ENCODE measurements around the gene ARHGAP10. TPM values are rescaled to one million over a fixed set of nuclear protein-coding genes. Genes with fewer than 3 reads are reported as not detected.

Gene ARHGAP10, protein sequence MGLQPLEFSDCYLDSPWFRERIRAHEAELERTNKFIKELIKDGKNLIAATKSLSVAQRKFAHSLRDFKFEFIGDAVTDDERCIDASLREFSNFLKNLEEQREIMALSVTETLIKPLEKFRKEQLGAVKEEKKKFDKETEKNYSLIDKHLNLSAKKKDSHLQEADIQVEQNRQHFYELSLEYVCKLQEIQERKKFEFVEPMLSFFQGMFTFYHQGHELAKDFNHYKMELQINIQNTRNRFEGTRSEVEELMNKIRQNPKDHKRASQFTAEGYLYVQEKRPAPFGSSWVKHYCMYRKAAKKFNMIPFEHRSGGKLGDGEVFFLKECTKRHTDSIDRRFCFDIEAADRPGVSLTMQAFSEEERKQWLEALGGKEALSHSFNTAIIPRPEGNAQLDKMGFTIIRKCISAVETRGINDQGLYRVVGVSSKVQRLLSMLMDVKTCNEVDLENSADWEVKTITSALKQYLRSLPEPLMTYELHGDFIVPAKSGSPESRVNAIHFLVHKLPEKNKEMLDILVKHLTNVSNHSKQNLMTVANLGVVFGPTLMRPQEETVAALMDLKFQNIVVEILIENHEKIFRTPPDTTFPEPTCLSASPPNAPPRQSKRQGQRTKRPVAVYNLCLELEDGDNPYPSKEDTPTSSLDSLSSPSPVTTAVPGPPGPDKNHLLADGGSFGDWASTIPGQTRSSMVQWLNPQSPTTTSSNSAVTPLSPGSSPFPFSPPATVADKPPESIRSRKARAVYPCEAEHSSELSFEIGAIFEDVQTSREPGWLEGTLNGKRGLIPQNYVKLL
- 13.3 TPM for polyA plus RNA-seq (2012; ENCODE audit: low read depth, missing spikeins)

DNA sequence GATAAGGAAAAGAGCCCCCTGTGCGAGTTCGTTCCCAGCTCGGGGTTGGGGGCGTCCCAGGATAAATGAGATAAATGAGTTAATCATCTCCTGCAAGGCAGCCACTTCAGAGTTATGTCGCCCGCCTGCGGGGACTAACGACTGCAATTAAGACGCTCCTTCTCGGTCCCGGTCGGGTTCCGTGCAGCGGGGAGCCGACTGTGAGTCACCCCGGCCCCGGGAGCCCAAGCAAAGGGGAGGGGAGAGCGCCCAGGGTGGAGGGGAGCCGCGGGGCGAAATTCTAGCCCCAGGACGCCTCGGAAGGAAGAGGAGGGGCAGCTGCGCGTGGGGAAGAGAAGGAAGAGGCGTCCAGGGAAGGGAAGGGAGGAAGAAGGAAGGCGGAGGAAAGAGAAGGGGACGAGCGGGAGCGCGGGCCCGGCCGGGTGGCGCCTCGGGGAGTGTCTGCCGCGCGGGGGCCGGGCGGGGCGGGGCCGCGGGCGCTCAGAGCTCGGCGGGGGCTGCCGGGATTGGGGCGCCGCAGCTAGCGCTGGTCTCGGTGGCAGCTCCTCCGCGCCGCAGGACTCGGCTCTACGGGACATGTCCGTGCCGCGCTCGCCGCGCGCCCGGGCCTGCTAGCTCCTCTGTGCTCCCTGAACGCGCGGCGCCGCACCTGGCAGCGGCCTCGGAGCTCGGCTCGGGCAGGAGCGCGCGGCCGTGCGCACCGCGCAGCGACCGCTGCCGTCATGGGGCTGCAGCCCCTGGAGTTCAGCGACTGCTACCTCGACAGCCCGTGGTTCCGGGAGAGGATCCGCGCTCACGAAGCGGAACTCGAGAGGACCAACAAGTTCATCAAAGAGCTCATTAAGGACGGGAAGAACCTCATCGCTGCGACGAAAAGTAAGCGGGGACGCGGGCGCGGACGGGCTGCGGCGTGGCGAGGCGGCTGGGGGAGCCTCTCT, at the start of gene ARHGAP10:
ARHGAP10 (plus strand) TSS at position 509 of the 938 bp plus-strand sequence; CDS start at position 723, 214 bp downstream.
- TF ChIP-seq PAX5 (IDR thresholded peaks at IDR 0.05; ENCODE audit: insufficient read depth, low read length, severe bottlenecking), result no peak
- peak; percentile 33; the same call in 1 of the 2 replicates for TF ChIP-seq POLR2A (IDR thresholded peaks at IDR 0.05; ENCODE audit: low read depth, low read length)
- TF ChIP-seq POU2F2 (IDR thresholded peaks at IDR 0.05; ENCODE audit: low read depth, low read length), result no peak
- FAIRE-seq (peak; percentile 47), DNase-seq (ENCODE audit: insufficient read length, low spot score) (peak; percentile 49)

DNA sequence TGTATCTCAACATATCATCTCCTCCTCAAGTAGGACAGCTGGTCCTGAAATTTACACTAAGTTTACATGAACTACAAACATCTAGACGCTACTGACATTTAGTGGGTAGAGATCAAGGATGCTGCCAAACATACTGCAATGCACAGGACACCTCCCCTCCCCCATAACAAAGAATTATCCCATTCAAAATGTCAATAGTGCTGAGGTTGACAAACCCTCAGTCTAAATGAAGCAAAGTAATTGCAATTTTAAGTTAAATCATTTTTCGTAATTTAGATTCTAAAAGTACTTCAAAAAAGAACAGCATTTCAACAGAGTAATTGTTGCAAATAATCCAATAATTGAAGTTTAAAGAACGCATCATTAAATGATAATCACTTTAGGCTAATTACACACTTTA, 49.1 kb upstream of the ARHGAP10 start:
- no peak for DNase-seq (ENCODE audit: insufficient read length, low spot score)
- FAIRE-seq, result no peak
- TF ChIP-seq PAX5 (IDR thresholded peaks at IDR 0.05; ENCODE audit: insufficient read depth, low read length, severe bottlenecking) (no peak), POU2F2 (IDR thresholded peaks at IDR 0.05; ENCODE audit: low read depth, low read length) (no peak), TAF1 (IDR thresholded peaks at IDR 0.05; ENCODE audit: low read depth, low read length) (no peak), POLR2AphosphoS5 (IDR thresholded peaks at IDR 0.05; ENCODE audit: low read depth, low read length) (no peak), POLR2A (IDR thresholded peaks at IDR 0.05; ENCODE audit: low read depth, low read length) (no peak), SPI1 (IDR thresholded peaks at IDR 0.05; ENCODE audit: low read depth, low read length) (no peak)

DNA sequence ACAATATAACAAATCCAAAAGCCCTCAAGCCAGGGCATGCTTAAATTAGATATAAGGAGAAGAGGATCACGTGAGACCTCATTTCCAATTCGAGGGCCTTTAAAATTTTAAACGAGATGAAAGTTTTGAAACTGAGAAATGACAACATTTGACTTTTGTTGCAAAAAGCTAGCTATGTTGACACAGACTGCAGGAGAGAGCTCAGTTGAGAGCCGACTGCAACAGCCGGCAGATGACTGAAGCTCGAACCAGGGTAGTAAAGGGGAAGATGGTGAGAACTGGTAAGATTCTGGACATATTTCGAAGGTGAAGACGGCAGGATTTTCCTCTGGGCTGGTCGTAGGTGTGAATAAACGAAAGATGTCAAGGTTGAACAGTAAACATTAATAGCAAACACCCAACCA, 48.7 kb upstream of the ARHGAP10 start:
- FAIRE-seq, result no peak
- DNase-seq (ENCODE audit: insufficient read length, low spot score), result no peak

DNA sequence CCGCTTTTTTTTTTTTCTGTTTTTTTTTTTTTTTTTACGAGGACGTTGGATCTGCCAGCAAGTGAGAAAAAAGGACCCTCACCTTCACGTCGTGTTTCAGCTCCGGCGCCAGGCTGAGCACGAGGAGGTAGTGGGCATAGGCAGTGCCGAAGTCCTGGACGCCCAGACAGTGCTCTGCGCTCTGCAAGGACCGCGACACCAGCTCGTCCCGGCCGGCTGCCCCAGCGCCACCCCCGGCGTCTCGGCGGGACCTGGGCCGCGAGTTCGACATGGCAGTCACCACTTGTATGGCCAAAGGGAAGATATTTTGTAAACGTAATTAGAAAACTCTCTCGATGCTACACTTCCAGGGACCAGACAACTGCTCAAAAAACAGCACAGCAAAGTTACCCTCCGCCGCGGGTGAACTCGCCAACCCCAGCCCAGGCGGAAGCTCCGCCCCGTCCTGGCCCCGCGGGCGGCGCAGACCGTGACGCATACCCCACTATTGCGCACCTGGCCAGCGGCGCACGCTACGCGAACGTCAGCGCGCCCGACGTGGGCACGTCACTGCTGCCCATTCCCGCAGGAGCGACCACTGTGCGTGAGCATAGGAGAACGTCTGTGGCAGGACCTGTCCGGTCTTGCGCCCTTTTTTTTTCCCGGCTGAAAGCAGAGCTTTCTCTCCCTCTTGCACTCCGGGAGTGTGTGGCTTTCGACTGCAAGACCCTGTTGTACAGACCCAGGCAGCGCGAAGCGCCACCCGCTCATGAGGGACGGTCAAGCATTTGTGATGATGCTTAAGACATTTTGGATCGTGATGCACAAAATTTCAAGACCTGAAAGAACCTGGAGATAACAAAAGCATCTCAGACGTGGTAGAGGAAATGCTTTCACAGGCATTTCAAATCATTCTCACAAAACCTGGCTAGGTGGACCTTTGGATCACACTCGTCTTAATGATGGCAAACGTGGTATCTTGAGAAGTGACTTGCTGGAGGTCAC, 47.9 kb upstream of the ARHGAP10 start, which contains the start of gene PRMT9:
PRMT9 (minus strand) TSS at position 447 of the 984 bp plus-strand sequence; CDS start at position 271, 176 bp downstream.
- TF ChIP-seq TAF1 (IDR thresholded peaks at IDR 0.05; ENCODE audit: low read depth, low read length), result no peak; the same call in 1 of the 2 replicates
- TF ChIP-seq POLR2A (IDR thresholded peaks at IDR 0.05; ENCODE audit: low read depth, low read length), result peak; percentile 93
- peak; percentile 78 for TF ChIP-seq PAX5 (IDR thresholded peaks at IDR 0.05; ENCODE audit: insufficient read depth, low read length, severe bottlenecking)
- peak; percentile 91 for TF ChIP-seq POLR2AphosphoS5 (IDR thresholded peaks at IDR 0.05; ENCODE audit: low read depth, low read length)
- peak; percentile 100 for FAIRE-seq

More for the DNA sequence above, 48.7 kb upstream of the ARHGAP10 start:
- TF ChIP-seq PAX5 (IDR thresholded peaks at IDR 0.05; ENCODE audit: insufficient read depth, low read length, severe bottlenecking) (no peak), TAF1 (IDR thresholded peaks at IDR 0.05; ENCODE audit: low read depth, low read length) (no peak), POU2F2 (IDR thresholded peaks at IDR 0.05; ENCODE audit: low read depth, low read length) (no peak), POLR2A (IDR thresholded peaks at IDR 0.05; ENCODE audit: low read depth, low read length) (no peak), POLR2AphosphoS5 (IDR thresholded peaks at IDR 0.05; ENCODE audit: low read depth, low read length) (no peak), SPI1 (IDR thresholded peaks at IDR 0.05; ENCODE audit: low read depth, low read length) (no peak)

DNA sequence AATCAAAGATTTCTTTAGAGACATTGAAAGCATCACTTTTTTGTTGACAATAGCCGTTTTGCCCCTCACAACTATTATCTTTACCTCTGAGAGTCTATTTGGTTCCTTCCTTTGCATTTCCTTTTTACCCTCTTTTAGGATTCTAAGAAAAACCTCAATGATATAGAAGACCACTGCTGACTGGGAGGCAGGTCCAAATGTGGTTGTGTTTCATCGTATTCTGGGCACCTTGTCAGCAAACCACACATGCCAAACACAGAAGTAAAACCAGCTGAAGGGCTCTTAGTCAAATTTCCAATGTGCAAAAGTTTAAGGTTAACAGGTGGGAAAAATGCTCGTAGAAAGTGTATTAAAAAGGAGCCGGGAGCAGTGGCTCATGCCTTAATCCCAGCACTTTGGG, 42.8 kb upstream of the ARHGAP10 start:
- FAIRE-seq, result no peak
- no peak for DNase-seq (ENCODE audit: insufficient read length, low spot score)
- TF ChIP-seq TAF1 (IDR thresholded peaks at IDR 0.05; ENCODE audit: low read depth, low read length) (no peak), POU2F2 (IDR thresholded peaks at IDR 0.05; ENCODE audit: low read depth, low read length) (no peak)

More for the DNA sequence above, 47.9 kb upstream of the ARHGAP10 start, which contains the start of gene PRMT9:
- peak; percentile 91 for DNase-seq (ENCODE audit: insufficient read length, low spot score)

DNA sequence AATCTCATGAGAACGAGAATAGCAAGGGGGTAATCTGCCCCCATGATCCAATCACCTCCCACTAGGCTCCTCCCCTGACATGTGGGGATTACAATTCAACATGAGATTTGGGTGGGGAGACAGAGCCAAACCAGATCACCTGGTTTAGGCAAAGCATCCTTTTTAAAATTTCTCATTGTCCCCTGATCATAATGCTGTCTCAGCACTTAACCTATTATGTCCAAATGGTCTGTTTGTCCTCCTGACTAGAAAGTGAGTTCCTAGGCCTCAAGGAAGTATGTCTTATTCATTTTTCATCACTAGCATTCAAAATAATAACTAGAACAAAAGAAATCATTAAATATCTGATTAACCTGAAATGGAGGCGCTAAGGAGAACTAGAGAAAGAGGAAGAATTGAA, 40.1 kb upstream of the ARHGAP10 start:
- TF ChIP-seq POLR2AphosphoS5 (IDR thresholded peaks at IDR 0.05; ENCODE audit: low read depth, low read length), result no peak
- TF ChIP-seq POU2F2 (IDR thresholded peaks at IDR 0.05; ENCODE audit: low read depth, low read length), result no peak
- no peak for TF ChIP-seq TAF1 (IDR thresholded peaks at IDR 0.05; ENCODE audit: low read depth, low read length)
- TF ChIP-seq SPI1 (IDR thresholded peaks at IDR 0.05; ENCODE audit: low read depth, low read length), result no peak
- no peak for TF ChIP-seq POLR2A (IDR thresholded peaks at IDR 0.05; ENCODE audit: low read depth, low read length)
- no peak for TF ChIP-seq PAX5 (IDR thresholded peaks at IDR 0.05; ENCODE audit: insufficient read depth, low read length, severe bottlenecking)
- FAIRE-seq, result no peak
- no peak for DNase-seq (ENCODE audit: insufficient read length, low spot score)

DNA sequence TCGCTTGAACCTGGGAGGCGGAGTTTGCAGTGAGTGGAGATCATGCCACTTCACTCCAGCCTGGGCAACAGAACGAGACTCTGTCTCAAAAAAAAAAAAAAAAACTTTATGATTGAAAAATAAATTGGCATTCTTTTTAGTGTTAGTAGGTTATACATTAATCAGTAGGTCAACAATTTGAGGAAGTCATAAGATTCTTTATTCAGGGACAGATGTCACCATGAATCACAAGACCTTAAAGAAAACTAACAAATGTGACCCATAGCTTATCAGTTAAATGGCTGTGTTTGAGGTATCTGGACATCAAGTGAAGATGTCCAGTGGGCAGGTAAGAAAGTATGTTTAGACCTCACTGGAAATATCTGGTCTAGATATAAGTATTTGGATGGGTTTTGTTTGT, 38.7 kb upstream of the ARHGAP10 start:
- no peak for TF ChIP-seq POU2F2 (IDR thresholded peaks at IDR 0.05; ENCODE audit: low read depth, low read length)
- no peak for TF ChIP-seq PAX5 (IDR thresholded peaks at IDR 0.05; ENCODE audit: insufficient read depth, low read length, severe bottlenecking)
- TF ChIP-seq POLR2A (IDR thresholded peaks at IDR 0.05; ENCODE audit: low read depth, low read length), result no peak
- no peak for TF ChIP-seq SPI1 (IDR thresholded peaks at IDR 0.05; ENCODE audit: low read depth, low read length)
- no peak for TF ChIP-seq POLR2AphosphoS5 (IDR thresholded peaks at IDR 0.05; ENCODE audit: low read depth, low read length)
- no peak for TF ChIP-seq TAF1 (IDR thresholded peaks at IDR 0.05; ENCODE audit: low read depth, low read length)
- FAIRE-seq, result no peak
- no peak for DNase-seq (ENCODE audit: insufficient read length, low spot score)

DNA sequence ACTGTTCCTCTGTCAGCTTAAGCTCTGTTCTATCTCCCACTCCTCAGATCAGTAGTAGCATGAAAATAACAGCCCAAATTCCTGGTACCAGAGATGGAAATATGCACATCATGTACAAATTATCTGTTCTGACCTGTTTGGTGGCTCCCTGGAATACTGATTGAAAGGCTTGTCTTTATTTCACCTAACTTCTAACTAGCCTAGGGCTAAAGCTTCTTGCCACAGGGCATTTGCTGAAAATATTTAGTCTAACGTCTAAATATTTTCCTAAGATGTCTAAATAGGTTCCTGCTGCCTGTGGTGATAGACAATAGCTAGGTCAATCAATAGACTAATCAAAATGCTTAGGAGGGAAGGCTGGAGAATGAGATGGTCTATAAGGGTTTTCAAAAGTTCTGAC, 35.0 kb upstream of the ARHGAP10 start:
- DNase-seq (ENCODE audit: insufficient read length, low spot score) (no peak), FAIRE-seq (no peak)
- no peak for TF ChIP-seq PAX5 (IDR thresholded peaks at IDR 0.05; ENCODE audit: insufficient read depth, low read length, severe bottlenecking)
- TF ChIP-seq TAF1 (IDR thresholded peaks at IDR 0.05; ENCODE audit: low read depth, low read length), result no peak
- no peak for TF ChIP-seq POLR2AphosphoS5 (IDR thresholded peaks at IDR 0.05; ENCODE audit: low read depth, low read length)
- no peak for TF ChIP-seq POLR2A (IDR thresholded peaks at IDR 0.05; ENCODE audit: low read depth, low read length)
- TF ChIP-seq POU2F2 (IDR thresholded peaks at IDR 0.05; ENCODE audit: low read depth, low read length), result no peak
- TF ChIP-seq SPI1 (IDR thresholded peaks at IDR 0.05; ENCODE audit: low read depth, low read length), result no peak
